Fibroblast of upper back skin (primary cell): ENCODE data around the gene SPOCK3.
"Not testable (repeated sequence)": the region's sequence is repeated elsewhere in the genome, so short reads cannot be mapped to it uniquely, and the experiment has no call there.

Experiments
- DNase-seq: peaks from one replicate; pipeline ENCODE4 v3.0.0-alpha.2; 2013

Gene SPOCK3

GRCh38 chr4:166924424-166924823 is 309.9 kb downstream of the SPOCK3 start:
- no peak for DNase-seq

- no peak for DNase-seq
These were observed 320.4 kb downstream of the SPOCK3 start for GRCh38 chr4:166913926-166914325.

GRCh38 chr4:166903408-166903807 is 330.9 kb downstream of the SPOCK3 start:
- DNase-seq: no peak

GRCh38 chr4:166902941-166903340 is 331.4 kb downstream of the SPOCK3 start:
- no peak for DNase-seq

GRCh38 chr4:166896254-166896653 is 338.0 kb downstream of the SPOCK3 start:
- no peak for DNase-seq

GRCh38 chr4:166895771-166896170 is 338.5 kb downstream of the SPOCK3 start:
- DNase-seq: no peak

- DNase-seq: no peak
These were observed 346.8 kb downstream of the SPOCK3 start for GRCh38 chr4:166887457-166887856.

GRCh38 chr4:166886718-166887117 is 347.6 kb downstream of the SPOCK3 start:
- DNase-seq: no peak

- no peak for DNase-seq
These were observed 352.1 kb downstream of the SPOCK3 start for GRCh38 chr4:166882221-166882620.

- DNase-seq: no peak
These were observed 358.5 kb downstream of the SPOCK3 start for GRCh38 chr4:166875821-166876220.

- no peak for DNase-seq
These were observed 372.3 kb downstream of the SPOCK3 start for GRCh38 chr4:166862032-166862431.

GRCh38 chr4:166850398-166850797 is 383.9 kb downstream of the SPOCK3 start:
- not testable (repeated sequence) for DNase-seq

GRCh38 chr4:166846939-166847338 is 387.4 kb downstream of the SPOCK3 start:
- no peak for DNase-seq

- DNase-seq: no peak
These were observed 391.5 kb downstream of the SPOCK3 start for GRCh38 chr4:166842795-166843261.

GRCh38 chr4:166839615-166840251 is 394.6 kb downstream of the SPOCK3 start:
- no peak for DNase-seq

- no peak for DNase-seq
These were observed 395.2 kb downstream of the SPOCK3 start for GRCh38 chr4:166838975-166839614.

GRCh38 chr4:166836865-166837264 is 397.4 kb downstream of the SPOCK3 start:
- DNase-seq: no peak

- DNase-seq: no peak
These were observed 406.7 kb downstream of the SPOCK3 start for GRCh38 chr4:166827629-166828028.

GRCh38 chr4:166827167-166827566 is 407.1 kb downstream of the SPOCK3 start:
- DNase-seq: no peak

- no peak for DNase-seq
These were observed 410.4 kb downstream of the SPOCK3 start for GRCh38 chr4:166823848-166824247.

- no peak for DNase-seq
These were observed 411.2 kb downstream of the SPOCK3 start for GRCh38 chr4:166823126-166823525.

- DNase-seq: no peak
These were observed 411.9 kb downstream of the SPOCK3 start for GRCh38 chr4:166822386-166822785.

- no peak for DNase-seq
These were observed 417.4 kb downstream of the SPOCK3 start for GRCh38 chr4:166816890-166817289.

GRCh38 chr4:166808380-166808779 is 425.9 kb downstream of the SPOCK3 start:
- no peak for DNase-seq

- DNase-seq: no peak
These were observed 431.9 kb downstream of the SPOCK3 start for GRCh38 chr4:166802346-166802745.
